GM12878 (cell line): ENCODE results near the gene INHBB. TPM values are rescaled to one million over a fixed set of nuclear protein-coding genes. Genes with fewer than 3 reads are reported as not detected.

Source experiments
- ATAC-seq: fragments of 200-7000 bp; cut with Tn5 transposase; 3 replicates; pipeline ENCODE4 v1.9.1; 2020; ENCODE audit warnings: mild to moderate bottlenecking, moderate library complexity
- BruUV-seq: library from RNA; stranded (reverse); fragments of 400-500 nt; replicated peaks from 2 replicates; lab custom pipeline; 2021; lab: Mats Ljungman, UMichigan
- CTCF ChIA-PET: fragments of 300-600 bp; sonication (Branson Sonifier 250); formaldehyde crosslinking; extraction: SDS; loops from one replicate; lab custom pipeline; 2021; ENCODE audit warnings: inconsistent platforms; lab: Yijun Ruan, JAX
- POLR2A ChIA-PET: fragments of 350-600 bp; formaldehyde crosslinking; extraction: SDS; loops from one replicate; lab custom pipeline; 2021; ENCODE audit warnings: inconsistent platforms; lab: Charles Lee
- RAD21 ChIA-PET: fragments of 300-600 bp; sonication (Branson Sonifier 250); formaldehyde crosslinking; loops from one replicate; lab custom pipeline; 2023; ENCODE audit warnings: antibody characterized with exemption; ENCODE audit not compliant: unreplicated experiment; lab: Charles Lee
- SMC1A ChIA-PET: fragments of 300-600 bp; sonication (Branson Sonifier 250); formaldehyde crosslinking; loops from one replicate; lab custom pipeline; 2023; ENCODE audit not compliant: unreplicated experiment, uncharacterized antibody; lab: Charles Lee
- DNase-seq: peaks from one replicate; pipeline ENCODE4 v3.0.0-alpha.2; 2011; ENCODE audit warnings: low read depth, low spot score
- FAIRE-seq: peaks from 3 replicates; lab custom pipeline; 2011; peaks lifted over from hg19 to GRCh38; lab: Jason Lieb, UNC
- H2AFZ ChIP-seq: 2 replicates; pipeline ENCODE4 v1.6.0; 2011; ENCODE audit warnings: low read depth, low read length, control low read depth; ENCODE audit not compliant: control insufficient read depth
- H3K27ac ChIP-seq: 2 replicates; pipeline ENCODE4 v1.5.1; 2011; ENCODE audit warnings: control low read depth; ENCODE audit not compliant: control insufficient read depth, insufficient read depth
- H3K27me3 ChIP-seq, 2 experiments: replicated peaks in 1 of 2; 2 replicates each; pipeline versions ENCODE4 v1.6.0 to v1.6.1; 2011; ENCODE audit warnings: low read length in 1 of 2; ENCODE audit not compliant: control insufficient read depth in 2 of 2, insufficient read depth in 2 of 2
- H3K36me3 ChIP-seq, 2 experiments: 2 replicates each; pipeline ENCODE4 v1.5.1; 2011; ENCODE audit warnings: low read length in 1 of 2; ENCODE audit not compliant: control insufficient read depth in 2 of 2, insufficient read depth in 2 of 2
- H3K4me1 ChIP-seq: 2 replicates; pipeline ENCODE4 v1.6.1; 2011; ENCODE audit warnings: mild to moderate bottlenecking, low read length, moderate library complexity, mixed read lengths; ENCODE audit not compliant: control insufficient read depth, insufficient read depth
- H3K4me2 ChIP-seq: 2 replicates; pipeline ENCODE4 v1.6.0; 2011; ENCODE audit warnings: control low read depth; ENCODE audit not compliant: control insufficient read depth, insufficient read depth
- H3K4me3 ChIP-seq: fragments of 200-600 bp; sonication (generic); 2 replicates; pipeline ENCODE4 v1.5.1; 2016
- H3K79me2 ChIP-seq: 2 replicates; pipeline ENCODE4 v1.6.0; 2011; ENCODE audit warnings: low read length; ENCODE audit not compliant: control insufficient read depth, insufficient read depth
- H3K9ac ChIP-seq: 2 replicates; pipeline ENCODE4 v1.8.0; 2011; ENCODE audit warnings: low read length, control low read depth, mixed read lengths; ENCODE audit not compliant: control insufficient read depth, insufficient read depth
- H3K9me3 ChIP-seq: replicated peaks from 3 replicates; pipeline ENCODE4 v1.5.1; 2011; ENCODE audit warnings: mild to moderate bottlenecking, low read length; ENCODE audit not compliant: control insufficient read depth, insufficient read depth
- H4K20me1 ChIP-seq: 2 replicates; pipeline ENCODE4 v1.6.0; 2011; ENCODE audit not compliant: control insufficient read depth, insufficient read depth
- IKZF1 ChIP-seq: fragments of 450-650 bp; conservative IDR thresholded peaks from 2 replicates; pipeline ENCODE4 v1.6.1; 2017; ENCODE audit warnings: antibody characterized with exemption, mild to moderate bottlenecking
- NRF1 ChIP-seq: conservative IDR thresholded peaks from 2 replicates; pipeline ENCODE4 v1.6.1; 2011; ENCODE audit warnings: mild to moderate bottlenecking, low read depth, low read length, improper control_type of control experiment
- WGBS: methylation state at CpG from one replicate; pipeline ENCODE4 v1.1.6; 2016; ENCODE audit warnings: low lambda C conversion rate; ENCODE audit not compliant: insufficient replicate concordance, insufficient coverage; ENCODE audit errors: missing lambda C conversion rate; 5-methylcytosine and 5-hydroxymethylcytosine counted together
- in situ Hi-C: fragments of 300-500 bp; cut with MboI; formaldehyde crosslinking; loops from 9 replicates; pipeline ENCODE4 v1.14.3; 2018; ENCODE audit warnings: mixed read lengths
- intact Hi-C: fragments of 100-400 bp; cut with micrococcal nuclease; formaldehyde crosslinking; loops from one replicate; pipeline ENCODE4 v1.14.2; 2022; ENCODE audit not compliant: unreplicated experiment
- polyA plus RNA-seq, 11 experiments: library from polyadenylated mRNA; depleted of rRNA in 4 of 11; unstranded in 6 of 11; stranded (reverse) in 5 of 11; fragments of >200 nt; fragmentation: Nextera tagmentation in 4 of 11; fragmentation: Illumina TruSeq in 1 of 11; extraction: Ambion mirVana in 4 of 11; extraction: Trizol in 1 of 11; gene quantifications; 1 replicate in 1 of 11; 2 replicates in 10 of 11; pipeline versions ENCODE4 v1.2.1 to v1.2.3, GENCODE V29; 2011 to 2016; ENCODE audit warnings: inconsistent platforms in 2 of 11, missing spikeins in 2 of 11, low read depth in 1 of 11
- total RNA-seq, 4 experiments: library from RNA; depleted of rRNA in 3 of 4; stranded (reverse); fragments of >200 nt in 3 of 4; fragmentation: Illumina TruSeq in 1 of 4; extraction: Trizol in 1 of 4; gene quantifications; 2 replicates each; pipeline versions ENCODE4 v1.2.1 to v1.2.3, GENCODE V29; 2013 to 2021
- TF ChIP-seq, protein P1 (sequence below): IDR thresholded peaks from 2 replicates; pipeline ENCODE4 v1.6.1; 2011; ENCODE audit warnings: mild to moderate bottlenecking, low read depth, low read length, moderate library complexity; ENCODE audit not compliant: insufficient replicate concordance
- TF ChIP-seq, protein P2 (sequence below): IDR thresholded peaks from 2 replicates; pipeline ENCODE4 v1.6.1; 2011; ENCODE audit warnings: low read depth, low read length, improper control_type of control experiment, borderline replicate concordance

INHBB gene
- total and polyA plus RNA-seq, 10 of the 15 experiments (the other 5 are each of a cell fraction or from before 2014, with no cell fraction given), result 0.05 TPM; not detected in 9

DNA sequence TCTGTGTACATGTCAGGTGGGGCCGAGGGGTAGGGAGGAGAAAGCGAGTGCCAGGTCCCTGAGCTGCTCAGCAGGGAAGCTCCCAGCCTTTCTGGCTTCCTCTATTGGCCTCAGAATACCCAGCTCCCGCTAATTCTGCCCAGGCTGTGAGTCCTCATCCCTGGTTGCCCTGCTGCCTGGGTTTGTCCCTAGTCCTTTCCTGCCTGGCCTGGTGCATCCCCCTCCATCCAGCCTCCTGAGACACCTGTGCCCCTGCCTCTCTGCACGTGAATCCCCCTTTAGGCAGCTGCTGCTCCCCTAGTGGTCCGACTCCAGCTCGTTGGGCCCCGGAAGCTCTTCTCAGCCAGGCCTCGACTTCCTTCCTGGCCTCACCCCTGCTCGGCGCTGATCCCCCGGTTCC, 54.6 kb downstream of the INHBB start:
- Histone ChIP-seq H3K4me1 (no peaks in the 10 kb centered on the region), H3K27ac (no peak overlapping the region), H3K4me3 (no peak overlapping the region), H3K79me2 (no peaks in the 10 kb centered on the region), H2AFZ (no peak overlapping the region), H3K27me3 (peaks cover 0 to under 1% of the 10 kb centered on the region in 2 experiments; a peak in 2 of 4 replicates), H3K9me3 (no peaks in the 10 kb centered on the region), H4K20me1 (no peaks in the 10 kb centered on the region), H3K4me2 (no peak overlapping the region), H3K36me3 (no peaks in the 10 kb centered on the region), H3K9ac (no peak overlapping the region)
- in situ Hi-C loops, result no loop called here
- no peak for DNase-seq
- RAD21 ChIA-PET, result no interaction called here
- intact Hi-C loops, result no loop called here
- WGBS, result 8% methylated on average over 11 of the region's 11 CpGs
- SMC1A ChIA-PET, result no interaction called here
- no TSS peak for BruUV-seq
- TF ChIP-seq NRF1 (no peak), IKZF1 (no peak)
- TF ChIP-seq, protein P1, sequence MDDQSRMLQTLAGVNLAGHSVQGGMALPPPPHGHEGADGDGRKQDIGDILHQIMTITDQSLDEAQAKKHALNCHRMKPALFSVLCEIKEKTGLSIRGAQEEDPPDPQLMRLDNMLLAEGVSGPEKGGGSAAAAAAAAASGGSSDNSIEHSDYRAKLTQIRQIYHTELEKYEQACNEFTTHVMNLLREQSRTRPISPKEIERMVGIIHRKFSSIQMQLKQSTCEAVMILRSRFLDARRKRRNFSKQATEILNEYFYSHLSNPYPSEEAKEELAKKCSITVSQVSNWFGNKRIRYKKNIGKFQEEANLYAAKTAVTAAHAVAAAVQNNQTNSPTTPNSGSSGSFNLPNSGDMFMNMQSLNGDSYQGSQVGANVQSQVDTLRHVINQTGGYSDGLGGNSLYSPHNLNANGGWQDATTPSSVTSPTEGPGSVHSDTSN, result no peak
- TF ChIP-seq, protein P2, sequence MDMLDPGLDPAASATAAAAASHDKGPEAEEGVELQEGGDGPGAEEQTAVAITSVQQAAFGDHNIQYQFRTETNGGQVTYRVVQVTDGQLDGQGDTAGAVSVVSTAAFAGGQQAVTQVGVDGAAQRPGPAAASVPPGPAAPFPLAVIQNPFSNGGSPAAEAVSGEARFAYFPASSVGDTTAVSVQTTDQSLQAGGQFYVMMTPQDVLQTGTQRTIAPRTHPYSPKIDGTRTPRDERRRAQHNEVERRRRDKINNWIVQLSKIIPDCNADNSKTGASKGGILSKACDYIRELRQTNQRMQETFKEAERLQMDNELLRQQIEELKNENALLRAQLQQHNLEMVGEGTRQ, result no peak
- no peak for ATAC-seq
- CTCF ChIA-PET, result no interaction called here
- POLR2A ChIA-PET, result no interaction called here
- no peak for FAIRE-seq

Other genes starting within 250 kb of the INHBB start
- 17.2 and 18.0 TPM in 2 replicates for gene TMEM185B, start 122.7 kb upstream of the INHBB start, total RNA-seq (2014; rRNA removed)
- gene TMEM185B, start 122.7 kb upstream of the INHBB start, total RNA-seq (2014; rRNA removed; fragmentation: Illumina TruSeq; extraction: Trizol), result 7.3 and 7.6 TPM in 2 replicates
- 19.7 and 20.9 TPM in 2 replicates for gene TMEM185B, start 122.7 kb upstream of the INHBB start, total RNA-seq (2021)
- gene TMEM185B, start 122.7 kb upstream of the INHBB start, polyA plus RNA-seq (2011; rRNA removed), result 5.5 and 8.7 TPM in 2 replicates
- 18.1 and 19.4 TPM in 2 replicates for gene TMEM185B, start 122.7 kb upstream of the INHBB start, polyA plus RNA-seq (2014; fragmentation: Illumina TruSeq; extraction: Trizol)
- gene TMEM185B, start 122.7 kb upstream of the INHBB start, polyA plus RNA-seq (2014; fragmentation: Nextera tagmentation; extraction: Ambion mirVana), result 1 to 10 TPM; 2.4 to 3.2 TPM
- 12.5 and 14.1 TPM in 2 replicates for gene TMEM185B, start 122.7 kb upstream of the INHBB start, polyA plus RNA-seq (2014; rRNA removed)
- gene TMEM185B, start 122.7 kb upstream of the INHBB start, polyA plus RNA-seq (2016; fragmentation: Nextera tagmentation; extraction: Ambion mirVana), result 10 to 100 TPM; 16.5 to 17.5 TPM
- gene RALB, start 93.3 kb upstream of the INHBB start, total RNA-seq (2014; rRNA removed), result 21.3 and 26.6 TPM in 2 replicates
- gene RALB, start 93.3 kb upstream of the INHBB start, total RNA-seq (2014; rRNA removed; fragmentation: Illumina TruSeq; extraction: Trizol), result 23.5 and 24.7 TPM in 2 replicates
- gene RALB, start 93.3 kb upstream of the INHBB start, total RNA-seq (2021), result 21.7 and 22.5 TPM in 2 replicates
- 39.9 and 58.5 TPM in 2 replicates for gene RALB, start 93.3 kb upstream of the INHBB start, polyA plus RNA-seq (2011; rRNA removed)
- gene RALB, start 93.3 kb upstream of the INHBB start, polyA plus RNA-seq (2014; fragmentation: Illumina TruSeq; extraction: Trizol), result 36.6 and 40.7 TPM in 2 replicates
- 10 to 100 TPM in 1 of 2 experiments, 1 to 10 TPM in 1; 8.3 to 15.9 TPM for gene RALB, start 93.3 kb upstream of the INHBB start, polyA plus RNA-seq (2014; fragmentation: Nextera tagmentation; extraction: Ambion mirVana)
- 18.6 and 23.6 TPM in 2 replicates for gene RALB, start 93.3 kb upstream of the INHBB start, polyA plus RNA-seq (2014; rRNA removed)
- gene RALB, start 93.3 kb upstream of the INHBB start, polyA plus RNA-seq (2016; fragmentation: Nextera tagmentation; extraction: Ambion mirVana), result 10 to 100 TPM; 47.6 to 54.0 TPM